HUES48 (cell line): Measurements from ENCODE around the gene TMEM41B.
"Not testable (repeated sequence)": the region's sequence is repeated elsewhere in the genome, so short reads cannot be mapped to it uniquely, and the experiment has no call there.

Experiments used
- H3K27ac ChIP-seq: one replicate; pipeline ENCODE4 v1.7.0; 2013; ENCODE audit warnings: low read depth, low read length, inconsistent platforms
- H3K27me3 ChIP-seq: 2 replicates; pipeline ENCODE4 v1.6.1; 2013; ENCODE audit warnings: mild to moderate bottlenecking, low read length; ENCODE audit not compliant: control insufficient read depth, insufficient read depth
- H3K36me3 ChIP-seq: 2 replicates; pipeline ENCODE4 v1.6.1; 2013; ENCODE audit warnings: low read length; ENCODE audit not compliant: control insufficient read depth, insufficient read depth
- H3K4me1 ChIP-seq: 2 replicates; pipeline ENCODE4 v1.6.1; 2013; ENCODE audit warnings: mild to moderate bottlenecking, low read length; ENCODE audit not compliant: control insufficient read depth, insufficient read depth
- H3K4me3 ChIP-seq: 2 replicates; pipeline ENCODE4 v1.5.1; 2013; ENCODE audit warnings: mild to moderate bottlenecking, low read depth, low read length
- H3K9ac ChIP-seq: 2 replicates; pipeline ENCODE4 v1.6.1; 2013; ENCODE audit warnings: mild to moderate bottlenecking, low read depth, low read length, moderate library complexity
- H3K9me3 ChIP-seq: 2 replicates; pipeline ENCODE4 v1.6.1; 2013; ENCODE audit warnings: low read length; ENCODE audit not compliant: control insufficient read depth, insufficient read depth

TMEM41B gene, protein sequence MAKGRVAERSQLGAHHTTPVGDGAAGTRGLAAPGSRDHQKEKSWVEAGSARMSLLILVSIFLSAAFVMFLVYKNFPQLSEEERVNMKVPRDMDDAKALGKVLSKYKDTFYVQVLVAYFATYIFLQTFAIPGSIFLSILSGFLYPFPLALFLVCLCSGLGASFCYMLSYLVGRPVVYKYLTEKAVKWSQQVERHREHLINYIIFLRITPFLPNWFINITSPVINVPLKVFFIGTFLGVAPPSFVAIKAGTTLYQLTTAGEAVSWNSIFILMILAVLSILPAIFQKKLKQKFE

GRCh38 chr11:9314291-9315077 is at the start of gene TMEM41B:
TSS of gene TMEM41B (minus strand) at chr11:9314593. CDS start at chr11:9314441, 152 bp downstream.
- Histone ChIP-seq H3K4me3 (peak within 1 kb of the TSS; percentile 97), H3K27ac (peak within 1 kb of the TSS; percentile 98), H3K36me3 (no peaks in the 10 kb centered on the region), H3K9me3 (no peaks in the 10 kb centered on the region), H3K4me1 (peaks cover 21% of the 10 kb centered on the region), H3K9ac (peak within 1 kb of the TSS; percentile 91), H3K27me3 (no peaks in the 10 kb centered on the region)

GRCh38 chr11:9362393-9362863 is 48.0 kb upstream of the TMEM41B start:
- Histone ChIP-seq H3K9ac (0 out of 2 replicates have a peak overlapping the region, but pooled peaks have one; percentile 26), H3K36me3 (no peaks in the 10 kb centered on the region), H3K4me3 (no peak overlapping the region), H3K27ac (peak overlapping the region; percentile 97), H3K4me1 (peaks cover 24% of the 10 kb centered on the region), H3K9me3 (no peaks in the 10 kb centered on the region), H3K27me3 (no peaks in the 10 kb centered on the region)

- not testable (repeated sequence) for H3K9me3 ChIP-seq, H3K36me3 ChIP-seq, H3K27me3 ChIP-seq, H3K4me3 ChIP-seq, H3K9ac ChIP-seq, H3K27ac ChIP-seq
- H3K4me1 ChIP-seq, result peaks cover 24% of the 10 kb centered on the region
These were observed 46.6 kb upstream of the TMEM41B start for GRCh38 chr11:9360862-9361622.

- Histone ChIP-seq H3K9me3 (no peaks in the 10 kb centered on the region), H3K27ac (no peak overlapping the region), H3K4me3 (no peak overlapping the region), H3K36me3 (no peaks in the 10 kb centered on the region), H3K4me1 (no peaks in the 10 kb centered on the region), H3K9ac (no peak overlapping the region), H3K27me3 (no peaks in the 10 kb centered on the region)
These were observed 42.6 kb upstream of the TMEM41B start for GRCh38 chr11:9357041-9357440.

GRCh38 chr11:9351321-9351881 is 37.0 kb upstream of the TMEM41B start:
- H3K4me3 ChIP-seq, result no peak overlapping the region
- H3K9me3 ChIP-seq, result no peaks in the 10 kb centered on the region
- H3K27me3 ChIP-seq, result no peaks in the 10 kb centered on the region

GRCh38 chr11:9347779-9348178 is 33.4 kb upstream of the TMEM41B start:
- not testable (repeated sequence) for H3K27me3 ChIP-seq, H3K27ac ChIP-seq, H3K9ac ChIP-seq, H3K9me3 ChIP-seq, H3K4me3 ChIP-seq, H3K36me3 ChIP-seq
- H3K4me1 ChIP-seq, result peaks cover 21% of the 10 kb centered on the region

More at GRCh38 chr11:9351321-9351881, 37.0 kb upstream of the TMEM41B start:
- no peaks in the 10 kb centered on the region for H3K36me3 ChIP-seq
- no peak overlapping the region for H3K27ac ChIP-seq
- no peak overlapping the region for H3K9ac ChIP-seq
- H3K4me1 ChIP-seq, result peaks cover 21% of the 10 kb centered on the region

GRCh38 chr11:9347100-9347499 is 32.7 kb upstream of the TMEM41B start:
- H3K36me3 ChIP-seq, result no peaks in the 10 kb centered on the region
- H3K4me3 ChIP-seq, result no peak overlapping the region
- H3K27me3 ChIP-seq, result no peaks in the 10 kb centered on the region
- H3K27ac ChIP-seq, result no peak overlapping the region
- no peak overlapping the region for H3K9ac ChIP-seq
- no peaks in the 10 kb centered on the region for H3K9me3 ChIP-seq
- peaks cover 21% of the 10 kb centered on the region for H3K4me1 ChIP-seq

DNA sequence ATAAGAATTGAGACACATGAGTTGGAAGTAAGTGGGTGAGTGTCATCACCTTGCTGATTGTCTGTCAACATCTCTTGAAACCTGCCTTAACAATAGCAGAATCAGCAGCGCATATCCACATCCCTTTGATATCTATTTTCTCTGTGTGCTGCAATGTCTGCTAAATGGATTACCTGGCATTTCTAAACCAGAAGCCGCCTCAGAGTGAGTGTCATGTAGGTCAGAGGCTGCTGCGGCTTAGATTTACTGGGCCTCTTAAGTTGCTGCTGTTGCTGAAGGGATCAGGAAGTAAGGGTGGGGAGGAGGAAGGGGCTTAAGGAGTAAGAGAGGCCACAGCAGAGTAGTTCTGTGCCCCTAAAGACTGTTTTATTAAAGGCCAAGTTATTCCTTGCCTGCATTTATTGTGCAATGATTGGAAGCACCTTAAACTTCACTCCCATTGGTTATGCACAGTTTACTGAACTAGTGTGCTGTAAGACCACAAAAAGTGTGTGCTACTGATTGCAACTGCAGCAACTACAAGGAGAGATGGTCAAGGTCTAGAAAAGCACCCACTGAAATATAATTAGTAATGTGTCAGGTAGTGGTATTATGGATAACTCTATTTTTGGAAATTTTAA is 29.8 kb upstream of the TMEM41B start:
- Histone ChIP-seq H3K9ac (no peak overlapping the region), H3K27me3 (no peaks in the 10 kb centered on the region), H3K27ac (no peak overlapping the region), H3K36me3 (no peaks in the 10 kb centered on the region), H3K4me3 (no peak overlapping the region), H3K9me3 (no peaks in the 10 kb centered on the region), H3K4me1 (peaks cover 21% of the 10 kb centered on the region)

DNA sequence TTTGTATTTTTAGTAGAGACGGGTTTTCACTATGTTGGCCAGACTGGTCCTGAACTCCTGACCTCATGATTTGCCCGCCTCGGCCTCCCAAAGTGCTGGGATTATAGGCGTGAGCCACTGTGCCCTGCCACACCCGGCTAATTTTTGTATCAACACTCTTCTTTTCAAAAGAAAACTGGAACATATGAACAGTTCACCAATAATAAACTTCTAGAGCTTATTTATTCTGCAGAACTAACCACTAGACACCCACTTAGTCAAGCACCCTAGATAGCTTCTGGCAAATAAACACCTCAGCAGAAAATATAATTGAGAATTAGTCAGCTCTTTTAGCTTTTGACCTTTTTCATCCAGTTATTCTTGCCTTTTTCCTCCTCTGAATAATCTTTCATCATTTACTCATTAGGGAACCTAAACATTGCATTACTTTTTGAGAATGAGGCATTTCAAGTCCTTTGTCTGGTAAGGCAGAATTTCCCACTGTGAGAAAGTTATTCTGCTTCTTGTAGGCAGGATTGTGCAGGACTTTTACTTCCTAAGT is 27.3 kb upstream of the TMEM41B start:
- Histone ChIP-seq H3K27ac (no peak overlapping the region), H3K9ac (no peak overlapping the region), H3K4me3 (no peak overlapping the region), H3K4me1 (no peaks in the 10 kb centered on the region), H3K36me3 (no peaks in the 10 kb centered on the region), H3K9me3 (no peaks in the 10 kb centered on the region), H3K27me3 (no peaks in the 10 kb centered on the region)

DNA sequence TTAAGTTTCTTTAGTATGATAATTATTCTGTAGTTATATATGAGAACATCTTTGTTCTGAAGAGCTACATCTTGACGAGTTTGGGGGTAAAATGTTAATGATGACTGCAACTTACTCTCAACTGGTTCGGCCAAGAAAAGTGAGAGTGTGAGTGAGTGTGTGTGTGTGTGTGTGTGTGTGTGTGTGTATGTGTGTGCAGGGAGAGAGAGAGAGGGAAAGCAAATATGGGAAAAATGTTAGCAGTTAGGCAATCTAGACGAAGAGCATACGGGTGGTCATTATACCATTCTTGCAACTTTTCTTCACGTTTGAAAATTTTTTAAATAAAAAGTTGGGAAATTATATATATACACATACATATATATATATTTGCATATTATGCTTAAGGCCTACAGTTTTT is 18.3 kb upstream of the TMEM41B start:
- Histone ChIP-seq H3K27me3 (no peaks in the 10 kb centered on the region), H3K9me3 (no peaks in the 10 kb centered on the region), H3K36me3 (no peaks in the 10 kb centered on the region), H3K4me1 (no peaks in the 10 kb centered on the region), H3K9ac (no peak overlapping the region), H3K4me3 (no peak overlapping the region), H3K27ac (no peak overlapping the region)
